ENCODE measurements around the gene CCDC15. TPM values are rescaled to one million over a fixed set of nuclear protein-coding genes. Genes with fewer than 3 reads are reported as not detected.

Gene CCDC15
- total RNA-seq, 1 experiment from 2014 or later = 2.8 TPM

DNA sequence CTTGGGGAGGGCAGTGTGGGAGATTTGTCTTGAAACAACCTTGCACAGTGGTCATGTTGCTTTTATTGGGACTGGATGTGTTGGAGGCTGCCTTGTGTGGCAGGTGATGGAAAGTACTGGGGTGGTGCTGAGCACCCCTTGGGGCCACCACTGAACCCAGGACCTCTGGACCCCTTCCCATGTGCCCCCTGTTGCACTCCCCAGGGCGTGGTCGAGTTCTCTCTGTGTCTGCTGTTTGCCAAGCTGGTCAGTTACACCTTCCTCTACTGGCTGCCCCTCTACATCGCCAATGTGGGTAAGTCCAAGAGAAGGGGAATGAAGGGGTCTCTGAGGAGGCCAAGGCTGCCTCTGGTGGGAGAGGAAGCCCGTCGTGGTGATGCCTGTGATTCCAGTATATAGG is 128.0 kb downstream of the CCDC15 start:
- WGBS (ENCODE audit: extremely low coverage, insufficient read length, low lambda C conversion rate) = no CpG with 5 or more reads among the region's 5 CpGs
- no peak overlapping the region for H2BK20ac ChIP-seq (ENCODE audit: low read depth, low read length, poor library complexity, severe bottlenecking)
- H3K4me1 ChIP-seq (ENCODE audit: insufficient read depth, low read length) = no peaks in the 10 kb centered on the region
- H2AK5ac ChIP-seq (ENCODE audit: insufficient read length, low read length) = no peak overlapping the region
- no peaks in the 10 kb centered on the region for H4K20me1 ChIP-seq (ENCODE audit: control insufficient read depth, insufficient read depth, insufficient read length)
- H3K27ac Mint-ChIP-seq = no peak overlapping the region
- no peak overlapping the region for H3K4me3 Mint-ChIP-seq
- H3K9me3 ChIP-seq (ENCODE audit: control insufficient read depth, low read depth, low read length) = no peaks in the 10 kb centered on the region
- peaks cover 15% of the 10 kb centered on the region for H3K27me3 Mint-ChIP-seq (ENCODE audit: low read depth)
- peaks cover 0 to 2% (median 0%) of the 10 kb centered on the region in 3 experiments; a peak in 1 of 7 replicates for H3K36me3 Mint-ChIP-seq (ENCODE audit: insufficient read depth in 1 of 3, low read depth in 3 of 3)
- H3K9ac ChIP-seq (ENCODE audit: extremely low read depth, insufficient read length, low read length) = no peak overlapping the region
- H3K79me2 ChIP-seq (ENCODE audit: insufficient read depth, low read length) = no peaks in the 10 kb centered on the region
- H3K18ac ChIP-seq (ENCODE audit: insufficient read length, low read depth, low read length) = no peak overlapping the region
- no peaks in the 10 kb centered on the region for H3K27me3 ChIP-seq (ENCODE audit: insufficient read depth, low read length)
- H4K5ac ChIP-seq (ENCODE audit: insufficient read length, low read depth, low read length) = no peak overlapping the region
- no peak for DNase-seq
- H3K79me1 ChIP-seq (ENCODE audit: insufficient read depth, low read depth, low read length, poor library complexity, severe bottlenecking) = no peaks in the 10 kb centered on the region
- no peak overlapping the region for H3K56ac ChIP-seq (ENCODE audit: insufficient read length, low read depth, low read length)
- H3K4ac ChIP-seq (ENCODE audit: low read depth, low read length) = no peak overlapping the region
- no peak overlapping the region for H2AFZ ChIP-seq (ENCODE audit: low read length)
- no peak overlapping the region for H3T11ph ChIP-seq (ENCODE audit: low read length)
- H2BK120ac ChIP-seq (ENCODE audit: low read depth, low read length, poor library complexity, severe bottlenecking) = no peak overlapping the region
- no peak overlapping the region for H4K91ac ChIP-seq (ENCODE audit: insufficient read length, low read depth, low read length)
- H2BK5ac ChIP-seq (ENCODE audit: insufficient read length, low read length) = no peak overlapping the region
- peaks cover 3 to 6% of the 10 kb centered on the region in 2 experiments for H3K4me1 Mint-ChIP-seq
- no peak overlapping the region for H2BK15ac ChIP-seq (ENCODE audit: low read depth, low read length)
- H3K14ac ChIP-seq (ENCODE audit: insufficient read depth, low read length) = no peak overlapping the region
- H3K23ac ChIP-seq (ENCODE audit: insufficient read length, low read depth, low read length) = no peak overlapping the region
- H3K4me2 ChIP-seq (ENCODE audit: insufficient read depth, insufficient read length, low read length) = no peak overlapping the region
- no peaks in the 10 kb centered on the region for H3K23me2 ChIP-seq (ENCODE audit: insufficient read length, low read depth, low read length, poor library complexity, severe bottlenecking)
- TF ChIP-seq, protein P1, sequence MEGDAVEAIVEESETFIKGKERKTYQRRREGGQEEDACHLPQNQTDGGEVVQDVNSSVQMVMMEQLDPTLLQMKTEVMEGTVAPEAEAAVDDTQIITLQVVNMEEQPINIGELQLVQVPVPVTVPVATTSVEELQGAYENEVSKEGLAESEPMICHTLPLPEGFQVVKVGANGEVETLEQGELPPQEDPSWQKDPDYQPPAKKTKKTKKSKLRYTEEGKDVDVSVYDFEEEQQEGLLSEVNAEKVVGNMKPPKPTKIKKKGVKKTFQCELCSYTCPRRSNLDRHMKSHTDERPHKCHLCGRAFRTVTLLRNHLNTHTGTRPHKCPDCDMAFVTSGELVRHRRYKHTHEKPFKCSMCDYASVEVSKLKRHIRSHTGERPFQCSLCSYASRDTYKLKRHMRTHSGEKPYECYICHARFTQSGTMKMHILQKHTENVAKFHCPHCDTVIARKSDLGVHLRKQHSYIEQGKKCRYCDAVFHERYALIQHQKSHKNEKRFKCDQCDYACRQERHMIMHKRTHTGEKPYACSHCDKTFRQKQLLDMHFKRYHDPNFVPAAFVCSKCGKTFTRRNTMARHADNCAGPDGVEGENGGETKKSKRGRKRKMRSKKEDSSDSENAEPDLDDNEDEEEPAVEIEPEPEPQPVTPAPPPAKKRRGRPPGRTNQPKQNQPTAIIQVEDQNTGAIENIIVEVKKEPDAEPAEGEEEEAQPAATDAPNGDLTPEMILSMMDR (conservative IDR thresholded peaks at IDR 0.05) = no peak
- H3K27ac ChIP-seq (ENCODE audit: insufficient read length, low read depth, low read length) = no peak overlapping the region
- H4K8ac ChIP-seq (replicated peaks; ENCODE audit: insufficient read length, low read depth, low read length) = no peak overlapping the region
- H2BK12ac ChIP-seq (ENCODE audit: insufficient read length, low read depth, low read length) = no peak overlapping the region
- H3K9me3 Mint-ChIP-seq = no peaks in the 10 kb centered on the region
